GM08714 (cell line): ENCODE measurements around the gene VSTM2L.

Experiments
- H3K4me3 ChIP-seq: fragments of 200-500 bp; sonication (Bioruptor generic); 2 replicates; pipeline ENCODE4 v1.5.1; 2014; ENCODE audit warnings: mild to moderate bottlenecking, low read length, inconsistent platforms
- ZNF274 ChIP-seq: IDR thresholded peaks from 2 replicates; pipeline ENCODE4 v1.6.1; 2012; ENCODE audit warnings: mild to moderate bottlenecking, low read depth, low read length

The VSTM2L gene

DNA sequence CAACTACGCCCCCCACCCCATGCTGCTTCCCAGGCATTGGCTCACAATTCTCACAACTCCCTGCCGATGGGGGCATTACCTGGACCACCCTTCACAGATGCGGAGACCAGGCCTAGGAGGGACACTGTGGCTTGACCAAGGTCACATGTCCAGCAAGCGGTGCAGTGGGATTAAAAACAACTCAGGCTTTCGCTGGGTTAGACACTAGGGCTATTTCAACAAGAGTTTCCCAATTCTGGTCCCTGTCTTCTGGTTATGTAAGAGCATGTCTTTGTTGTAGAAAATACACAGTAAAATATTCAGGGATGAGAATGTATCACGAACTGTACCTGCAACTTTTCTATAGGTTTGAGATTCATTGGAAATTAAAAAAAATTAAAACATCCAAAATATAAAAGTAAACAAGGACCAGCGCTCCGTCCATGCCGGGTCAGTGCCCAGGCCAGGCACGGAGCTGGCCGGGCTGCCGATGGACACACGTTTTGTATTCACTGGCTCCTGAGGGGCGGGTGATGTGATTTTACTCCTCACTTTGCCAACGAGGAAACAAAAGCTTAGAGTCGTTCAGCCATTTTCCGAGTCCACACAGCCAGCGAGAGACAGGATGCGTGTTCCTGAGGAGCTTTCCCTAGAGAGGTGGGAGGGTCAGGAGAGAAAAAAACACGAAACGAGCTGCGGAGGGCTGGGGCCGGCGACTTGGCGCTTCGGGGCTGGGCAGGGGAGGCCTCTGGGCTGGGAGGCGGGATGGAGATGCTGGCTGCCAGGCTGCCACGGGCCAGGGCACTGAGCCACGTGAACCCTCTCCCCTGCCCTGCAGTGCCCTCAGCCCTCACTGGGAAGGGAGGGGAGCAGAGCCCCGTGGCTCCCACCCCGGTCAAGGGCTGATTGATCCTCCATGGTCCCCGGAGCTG lies 17.1 kb upstream of the VSTM2L start:
- no peak overlapping the region for H3K4me3 ChIP-seq
- TF ChIP-seq ZNF274 = no peak

DNA sequence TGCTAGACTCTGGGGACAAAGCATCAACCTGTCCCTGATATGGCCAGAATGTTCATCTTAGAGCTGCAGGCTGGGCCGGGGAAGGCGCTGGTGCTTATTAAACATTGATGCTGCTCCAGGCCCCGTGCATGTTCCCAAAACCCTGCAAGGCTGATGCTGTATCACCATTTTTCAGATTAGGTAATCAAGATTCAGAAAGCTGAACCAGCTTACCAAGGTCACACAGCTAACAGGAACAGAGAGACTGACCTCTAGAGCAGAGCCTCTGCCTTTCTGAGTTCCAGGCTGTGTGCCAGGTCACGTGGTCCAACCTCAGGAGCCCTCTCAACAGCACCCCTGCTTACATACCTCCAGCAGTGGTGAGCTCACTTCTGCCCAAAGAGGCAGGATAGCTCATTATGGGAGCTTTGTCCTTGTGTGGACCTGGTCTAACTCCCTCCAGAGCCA lies 16.1 kb upstream of the VSTM2L start:
- TF ChIP-seq ZNF274 = no peak
- no peak overlapping the region for H3K4me3 ChIP-seq

DNA sequence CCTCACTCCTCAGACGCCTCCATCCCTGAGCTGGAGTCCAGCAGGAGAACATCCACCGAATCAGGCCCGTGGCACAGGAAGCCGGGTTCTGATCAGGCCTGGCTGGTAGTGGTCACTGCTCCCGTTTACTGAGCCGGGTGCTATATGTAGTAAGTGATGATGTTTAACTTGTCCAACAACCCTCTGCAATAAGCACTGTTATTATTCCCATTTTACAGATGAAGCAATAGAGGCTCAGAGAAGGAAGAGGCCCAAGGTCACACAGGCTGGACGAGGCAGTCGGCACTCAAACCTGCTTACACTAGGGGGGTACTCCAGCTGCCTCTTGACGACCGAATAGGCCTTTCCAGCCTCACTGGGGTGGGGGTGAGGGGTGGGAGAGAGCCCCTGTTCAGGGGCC lies 14.3 kb upstream of the VSTM2L start:
- no peak for TF ChIP-seq ZNF274
- H3K4me3 ChIP-seq = no peak overlapping the region

DNA sequence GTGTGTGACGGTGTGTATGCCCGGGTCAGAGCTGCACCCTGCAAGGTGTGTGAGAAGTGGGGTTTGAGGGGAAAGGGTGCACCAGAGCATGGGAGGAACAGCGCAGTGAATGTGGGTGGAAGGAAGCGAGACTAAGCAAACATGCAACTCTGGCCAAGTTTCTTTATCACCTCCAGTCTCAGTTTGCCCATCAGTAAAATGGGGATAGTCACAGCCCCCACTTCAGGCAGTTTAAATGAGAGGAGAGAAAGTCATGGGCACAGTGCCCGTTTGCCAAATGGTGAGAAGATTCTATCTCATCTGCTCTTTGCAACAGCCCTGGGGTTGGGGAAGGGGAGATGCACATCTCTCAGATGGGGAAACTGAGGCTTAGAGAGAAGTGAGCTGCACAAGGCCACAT lies 12.8 kb upstream of the VSTM2L start:
- H3K4me3 ChIP-seq = no peak overlapping the region
- no peak for TF ChIP-seq ZNF274

DNA sequence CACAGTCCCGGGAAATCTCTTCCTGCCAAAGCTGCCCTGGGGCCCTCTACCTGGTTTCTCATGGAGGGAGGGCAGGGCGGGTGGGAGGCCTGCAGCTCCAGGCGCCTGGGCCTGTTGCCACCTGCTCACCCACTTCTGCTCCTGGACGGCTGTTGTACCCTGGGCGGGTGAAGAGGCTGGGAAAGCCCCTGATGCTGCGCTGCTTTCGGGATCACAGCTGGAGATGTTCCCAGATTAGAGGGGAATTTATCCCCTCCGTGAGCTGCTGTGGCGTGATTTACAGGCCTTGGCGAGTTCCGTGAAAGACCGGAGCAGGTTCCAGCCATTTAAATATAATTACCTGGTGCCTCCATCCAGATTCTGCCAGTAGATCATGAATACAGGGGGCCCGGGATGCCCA lies 12.3 kb upstream of the VSTM2L start:
- H3K4me3 ChIP-seq = no peak overlapping the region
- no peak for TF ChIP-seq ZNF274

DNA sequence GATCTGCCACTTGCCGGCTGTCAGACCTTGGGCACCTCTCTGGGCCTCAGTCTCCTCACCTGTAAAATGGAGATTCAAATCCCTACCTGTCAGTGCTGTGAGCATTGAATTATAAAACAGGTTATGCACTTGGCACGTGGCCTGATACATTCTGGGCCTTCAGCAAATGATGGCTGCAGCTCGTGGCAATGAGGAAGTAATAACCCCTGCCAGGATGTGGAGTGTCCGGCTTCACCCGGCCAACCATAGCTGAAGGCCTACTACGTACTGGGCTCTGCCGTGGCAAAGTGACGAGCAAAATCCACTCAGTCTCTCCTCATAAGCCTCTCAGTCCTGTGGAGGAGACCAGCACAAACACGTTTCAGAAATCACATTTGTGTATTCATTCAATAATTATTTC lies 10.9 kb upstream of the VSTM2L start:
- TF ChIP-seq ZNF274 = no peak
- H3K4me3 ChIP-seq = no peak overlapping the region

DNA sequence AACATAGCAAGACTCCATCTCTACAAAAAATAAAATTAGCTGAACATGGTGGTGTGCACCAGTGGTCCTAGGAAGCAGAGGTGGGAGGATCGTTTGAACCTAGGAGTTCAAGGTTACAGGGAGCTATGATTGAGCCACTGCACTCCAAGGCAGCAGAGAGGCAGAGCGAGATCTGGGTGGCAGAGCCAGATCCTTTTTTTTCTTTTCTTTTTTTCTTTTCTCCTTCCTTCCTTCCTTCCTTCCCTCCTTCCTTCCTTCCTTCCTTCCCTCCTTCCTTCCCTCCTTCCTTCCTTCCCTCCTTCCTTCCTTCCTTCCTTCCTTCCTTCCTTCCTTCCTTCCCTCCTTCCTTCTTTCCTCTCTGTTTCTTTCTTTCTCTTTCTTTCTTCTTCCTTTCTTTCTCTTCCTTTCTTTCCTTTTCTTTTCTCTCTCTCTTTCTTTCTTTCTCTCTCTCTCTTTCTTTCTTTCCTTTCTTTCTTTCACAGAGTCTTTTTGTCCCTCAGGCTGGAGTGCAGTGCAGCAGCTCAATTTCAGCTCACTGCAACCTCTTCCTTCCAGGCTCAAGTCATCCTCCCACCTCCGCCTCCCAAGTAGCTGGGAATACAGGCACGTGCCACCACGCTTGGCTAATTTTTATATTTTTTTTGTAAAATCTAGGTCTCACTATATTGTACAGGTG lies 9.2 kb upstream of the VSTM2L start:
- TF ChIP-seq ZNF274 = no peak
- H3K4me3 ChIP-seq = no peak overlapping the region

DNA sequence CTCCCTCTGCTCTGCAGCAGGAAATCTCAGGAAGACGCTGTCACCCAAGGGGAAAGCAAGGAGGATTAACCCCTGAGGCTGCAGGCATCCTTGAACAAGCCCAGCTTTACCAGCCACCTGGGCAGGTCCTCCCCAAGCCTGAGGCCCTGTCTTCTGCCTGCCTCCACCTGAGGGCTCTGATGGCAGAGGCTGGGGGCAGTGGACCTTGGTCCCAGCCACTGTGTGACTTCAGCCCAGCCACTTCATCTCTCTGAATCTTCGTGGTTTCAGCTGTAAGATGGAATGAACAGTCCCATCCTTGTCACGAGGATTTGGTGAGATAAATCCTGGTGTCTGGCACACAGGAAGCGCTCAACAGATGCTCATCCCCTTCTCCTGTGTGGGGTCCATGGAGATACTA lies 8.5 kb upstream of the VSTM2L start:
- TF ChIP-seq ZNF274 = no peak
- no peak overlapping the region for H3K4me3 ChIP-seq

DNA sequence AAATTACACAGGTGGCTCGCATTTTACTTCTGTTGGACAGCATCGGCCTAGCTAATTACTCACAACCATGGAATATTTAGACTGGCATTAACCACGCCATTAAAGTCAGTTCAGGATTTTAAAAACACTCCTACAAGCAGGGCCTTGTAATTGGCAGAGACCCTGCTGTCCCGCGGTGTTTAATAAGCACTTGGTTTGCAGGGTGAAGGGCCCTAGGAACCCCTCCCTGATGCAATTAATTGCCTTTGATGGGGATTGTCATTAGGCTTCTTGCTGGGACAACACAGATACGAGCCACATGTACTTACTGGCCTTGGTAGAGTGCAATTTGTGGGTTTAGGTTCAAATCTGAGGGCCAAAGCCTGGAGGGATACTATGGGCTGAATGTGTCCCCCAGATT lies 7.8 kb upstream of the VSTM2L start:
- no peak overlapping the region for H3K4me3 ChIP-seq
- TF ChIP-seq ZNF274 = no peak

DNA sequence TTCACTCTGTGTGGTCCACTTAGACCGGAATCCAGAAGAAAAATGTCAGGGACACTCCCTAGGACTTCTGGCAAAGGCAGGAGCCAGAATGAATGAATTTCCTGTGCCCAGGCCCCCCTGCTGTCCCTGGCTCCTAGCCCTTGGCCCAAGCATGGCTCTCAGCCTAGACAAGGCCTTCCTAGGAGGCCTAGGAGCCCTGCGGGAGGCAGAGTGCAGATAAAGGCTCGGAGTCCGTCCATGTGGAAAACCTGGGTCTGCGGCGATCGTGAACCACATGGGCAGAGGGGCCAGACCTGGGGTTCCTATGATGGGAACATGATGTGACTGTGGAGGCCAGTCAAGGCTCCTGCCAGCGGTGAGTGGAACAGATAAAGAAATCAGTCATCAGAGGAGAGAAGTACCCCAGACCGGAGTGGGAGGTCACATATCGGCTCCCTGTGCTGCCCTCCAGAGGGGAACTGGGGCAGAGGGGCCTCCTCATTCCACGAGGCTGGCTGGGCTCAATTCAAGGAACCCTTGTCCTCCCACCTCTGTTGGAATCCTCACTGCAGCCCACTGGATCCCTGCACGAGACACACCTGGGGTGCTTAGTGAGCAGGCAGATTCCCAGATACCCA lies 5.9 kb upstream of the VSTM2L start:
- TF ChIP-seq ZNF274 = no peak

DNA sequence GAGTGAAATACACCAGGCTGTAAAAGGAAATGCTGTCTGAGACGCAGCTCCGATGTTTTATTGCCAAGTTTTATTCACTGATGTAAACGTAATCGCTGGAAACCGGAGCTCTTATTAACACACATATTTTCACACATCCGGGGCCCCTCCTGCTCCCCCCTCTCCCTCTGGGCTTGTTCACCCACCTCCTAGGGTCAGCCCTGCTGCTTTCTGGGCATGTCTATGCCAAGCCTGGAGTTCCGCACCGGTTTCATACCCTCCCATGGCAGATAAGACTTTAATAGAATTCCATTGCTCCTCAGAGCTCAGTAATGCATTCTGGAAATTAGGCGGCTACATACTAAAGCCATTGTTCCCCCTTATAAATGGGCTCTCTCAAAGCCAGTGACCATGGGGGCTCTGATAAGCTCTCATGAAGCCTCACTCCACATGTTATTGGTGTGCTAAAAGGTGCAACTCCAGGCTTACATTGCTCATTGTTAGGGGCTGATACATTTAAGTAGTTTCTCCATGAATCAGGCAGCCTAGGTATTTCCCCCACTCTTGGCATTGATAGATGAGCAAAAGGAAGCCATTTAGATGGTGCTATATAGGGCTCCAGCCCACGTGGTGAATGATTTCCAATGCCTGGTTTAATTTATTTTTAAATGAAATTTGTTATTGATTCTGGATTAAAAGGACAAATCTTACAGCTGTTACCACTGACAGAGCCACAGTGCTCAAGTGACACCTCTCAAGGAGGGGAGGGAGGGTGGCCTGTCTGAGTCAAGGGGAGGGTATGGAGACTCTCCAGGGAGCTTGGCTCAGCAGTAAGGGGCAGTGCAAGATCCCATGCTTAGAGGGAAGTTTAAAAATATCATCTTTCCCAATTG lies 4.5 kb upstream of the VSTM2L start:
- no peak for TF ChIP-seq ZNF274
- H3K4me3 ChIP-seq = no peak overlapping the region

More for the DNA sequence above, 5.9 kb upstream of the VSTM2L start:
- no peak overlapping the region for H3K4me3 ChIP-seq

DNA sequence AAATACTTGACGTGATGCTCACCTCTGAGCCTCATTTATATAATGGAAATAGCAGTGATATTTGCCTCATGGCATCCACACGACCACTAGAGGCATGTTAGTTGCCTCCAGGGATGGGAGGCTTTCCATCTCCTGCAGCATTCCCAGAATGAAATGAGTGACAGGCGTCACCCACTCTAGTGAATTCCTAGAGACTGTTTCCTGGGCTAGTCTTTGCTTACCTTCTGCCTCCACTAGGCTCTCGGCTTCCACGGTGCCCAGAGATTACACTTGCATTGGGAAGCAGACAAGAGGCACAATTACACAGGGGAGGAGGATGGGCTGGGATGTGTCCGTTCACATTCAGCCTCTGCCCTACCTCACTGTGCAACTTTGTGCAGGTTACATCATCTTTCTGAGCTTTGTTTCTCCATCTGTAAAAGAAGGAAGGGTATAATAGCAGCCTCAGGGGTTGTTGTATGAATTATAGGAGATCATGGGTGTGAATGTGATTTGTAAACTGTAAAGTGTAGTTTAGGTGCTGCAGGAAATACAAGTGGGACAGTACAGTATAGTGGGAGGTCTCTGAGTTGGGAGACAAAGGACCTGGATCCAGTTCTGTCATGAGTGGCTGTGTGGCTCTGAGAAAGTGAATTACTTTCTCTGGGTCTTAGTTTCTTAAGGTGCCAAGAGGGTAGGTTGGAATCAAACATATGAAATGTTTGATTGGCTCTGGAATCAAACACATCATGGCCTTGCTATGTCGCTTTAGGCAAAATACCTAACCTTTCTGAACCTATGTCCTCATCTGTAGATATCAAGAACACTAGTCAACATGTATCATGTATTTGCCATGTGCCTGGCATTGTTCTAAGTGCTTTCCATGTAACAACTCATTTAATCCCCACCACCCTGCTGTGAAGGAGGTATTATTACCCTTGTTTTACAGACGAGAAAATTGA lies 3.6 kb upstream of the VSTM2L start:
- no peak overlapping the region for H3K4me3 ChIP-seq
- no peak for TF ChIP-seq ZNF274

DNA sequence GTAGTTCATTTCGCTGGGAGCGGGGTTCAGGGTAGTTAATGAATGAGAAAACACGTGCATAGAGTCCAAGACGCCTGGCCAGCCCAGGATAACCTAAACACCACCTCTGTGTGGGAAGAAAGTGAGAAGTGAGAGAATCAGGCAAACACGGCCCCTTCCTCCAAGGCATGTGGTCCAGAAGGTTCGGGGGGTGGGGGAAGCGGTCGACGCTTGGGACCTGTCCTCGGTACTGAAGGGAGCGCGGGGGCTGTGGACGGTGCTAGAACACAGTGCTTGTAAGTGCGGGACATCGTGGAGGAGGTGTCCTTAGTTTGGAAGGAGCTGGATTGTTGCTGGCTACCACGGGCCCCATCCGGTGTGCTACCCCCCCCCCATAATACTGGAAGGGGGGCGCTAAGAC lies 1.7 kb upstream of the VSTM2L start:
- no peak overlapping the region for H3K4me3 ChIP-seq
- no peak for TF ChIP-seq ZNF274
